ENCODE measurements around the gene KRTAP22-1. TPM values are rescaled to one million over a fixed set of nuclear protein-coding genes. Genes with fewer than 3 reads are reported as not detected.

Gene KRTAP22-1
- total RNA-seq (2022; extraction: Qiagen RNA extraction; ENCODE audit: low read depth), result not detected in 5 replicates

DNA sequence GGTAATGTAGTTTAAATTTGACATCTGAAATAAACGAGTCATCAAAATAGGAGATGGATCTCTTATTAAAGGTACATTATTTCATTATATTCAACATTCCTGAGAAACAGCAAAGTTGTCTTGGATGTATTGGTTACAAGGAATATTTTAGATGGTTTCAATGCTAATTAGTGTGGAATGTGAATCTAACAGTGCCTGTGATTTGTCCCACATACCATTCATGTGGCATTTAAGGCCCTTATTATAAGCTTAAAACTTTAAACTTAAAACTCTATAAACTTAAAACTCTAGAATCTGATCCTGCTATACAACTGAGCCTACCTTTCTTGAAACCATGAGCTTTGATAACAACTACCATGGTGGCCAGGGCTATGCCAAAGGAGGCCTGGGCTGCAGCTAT is at the start of gene KRTAP22-1:
Gene KRTAP22-1, plus strand, starts transcription at position 301 of the 400 bp plus-strand sequence.

DNA sequence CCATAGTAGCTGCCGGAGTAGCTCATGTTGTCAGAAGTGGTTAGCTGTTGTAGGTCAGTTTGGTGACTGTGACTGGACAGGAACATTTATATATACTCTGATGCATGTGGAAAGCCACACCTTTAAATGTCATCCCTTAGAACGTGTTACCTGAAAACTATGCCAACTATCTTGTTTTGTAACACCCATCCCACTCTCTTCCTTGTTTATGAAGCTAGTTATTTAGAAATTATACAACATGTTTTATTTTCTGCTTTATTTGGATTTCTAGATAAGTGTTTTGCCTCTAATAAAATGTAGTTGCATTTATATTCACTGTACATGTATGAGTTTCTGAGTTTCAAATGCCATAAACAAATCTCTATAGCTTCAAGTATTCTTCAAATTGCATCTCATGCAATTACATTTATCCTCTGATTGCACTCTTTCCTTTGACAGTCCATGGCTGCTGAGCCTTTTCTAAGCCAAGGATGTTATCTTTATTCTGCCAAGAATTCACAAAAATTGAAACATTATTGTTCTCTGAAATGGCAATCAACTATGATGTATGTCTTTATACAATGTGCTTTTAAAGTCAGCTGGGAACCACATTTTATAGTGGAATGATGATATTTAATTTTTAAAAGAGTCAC is 39.5 kb upstream of the KRTAP22-1 start, which contains the start of gene KRTAP19-7:
Gene KRTAP19-7, minus strand, starts transcription at position 51 of the 632 bp plus-strand sequence. Its CDS starts 25 bp downstream, at position 26.

DNA sequence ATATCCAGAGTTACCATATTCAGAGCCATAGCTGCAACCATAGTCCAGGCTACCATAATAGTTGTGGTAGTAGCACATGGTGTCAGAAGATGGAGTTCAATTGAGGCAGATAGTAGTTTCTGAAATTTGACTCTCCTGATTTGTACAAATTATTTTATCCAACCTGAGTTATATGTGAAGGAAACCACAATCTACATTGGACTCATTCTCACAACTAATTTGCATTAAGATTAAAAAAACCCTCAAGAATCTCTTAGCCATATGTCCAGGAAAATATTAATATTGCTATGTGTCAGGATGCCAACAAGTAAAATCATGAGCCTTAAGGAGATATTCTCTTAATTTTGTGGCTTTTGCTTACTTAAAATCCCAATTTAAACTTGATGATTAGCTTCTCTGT is 10.6 kb upstream of the KRTAP22-1 start, which contains the start of gene KRTAP22-2:
Gene KRTAP22-2, minus strand, starts transcription at position 101 of the 400 bp plus-strand sequence.

DNA sequence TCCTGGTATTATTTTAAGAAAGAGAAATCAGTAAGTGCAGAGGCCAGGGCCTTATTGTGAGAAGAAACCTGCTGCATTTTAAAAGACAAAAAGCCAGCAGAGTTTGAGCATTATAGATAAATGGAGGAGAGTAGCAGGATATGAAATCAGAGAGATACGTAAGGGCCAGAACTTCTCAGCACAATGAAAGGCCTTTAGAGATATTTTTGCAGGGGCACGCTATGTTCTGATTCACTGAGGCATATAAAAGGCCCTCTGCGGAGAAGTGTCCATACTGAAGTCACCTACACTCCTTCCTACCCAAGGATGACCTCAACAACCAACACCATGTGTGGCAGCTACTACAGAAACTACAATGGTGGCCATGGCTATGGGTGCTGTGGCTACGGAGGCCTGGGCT is 8.7 kb upstream of the KRTAP22-1 start, which contains the start of gene KRTAP6-3:
Gene KRTAP6-3, plus strand, starts transcription at position 301 of the 400 bp plus-strand sequence. Its CDS starts 6 bp downstream, at position 307.

DNA sequence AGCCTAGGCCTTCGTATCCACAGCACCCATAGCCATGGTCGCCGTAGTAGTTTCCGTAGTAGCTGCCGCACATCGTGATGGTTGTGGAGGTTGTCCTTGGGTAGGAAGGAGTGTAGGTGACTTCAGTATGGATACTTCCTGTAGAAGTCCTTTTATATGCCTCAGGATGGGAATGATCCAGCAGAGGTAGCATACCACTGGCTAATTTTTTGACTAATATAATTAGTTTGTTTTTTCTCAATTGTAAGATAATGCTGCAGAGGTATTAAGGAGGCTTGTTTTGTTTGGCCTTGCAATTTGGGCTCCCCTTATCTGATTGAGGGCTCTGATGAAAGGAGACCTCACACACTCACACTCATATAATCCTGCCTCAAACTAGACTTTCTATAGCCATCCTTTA is 2.1 kb upstream of the KRTAP22-1 start, which contains the start of gene KRTAP6-2:
Gene KRTAP6-2, minus strand, starts transcription at position 101 of the 400 bp plus-strand sequence. Its CDS starts 28 bp downstream, at position 73.

DNA sequence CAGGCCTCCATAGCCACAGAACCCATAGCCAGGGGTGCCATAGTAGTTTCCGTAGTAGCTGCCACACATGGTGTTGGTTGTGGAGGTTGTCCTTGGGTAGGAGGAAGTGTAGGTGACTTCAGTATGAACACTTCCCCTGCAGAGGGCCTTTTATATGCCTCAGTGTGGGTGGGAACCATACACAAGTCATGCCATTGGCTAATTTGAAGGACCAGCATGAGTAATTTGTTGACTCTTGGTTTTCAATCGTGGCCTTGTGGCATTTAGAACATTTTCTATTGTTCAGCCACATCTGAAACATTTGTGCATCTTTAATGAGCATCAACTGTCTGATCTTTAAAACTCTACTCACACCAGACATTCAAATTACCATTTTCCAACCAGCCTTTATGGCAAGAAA is 12.9 kb downstream of the KRTAP22-1 start, which contains the start of gene KRTAP6-1:
Gene KRTAP6-1, minus strand, starts transcription at position 95 of the 400 bp plus-strand sequence. Its CDS starts 26 bp downstream, at position 69.

DNA sequence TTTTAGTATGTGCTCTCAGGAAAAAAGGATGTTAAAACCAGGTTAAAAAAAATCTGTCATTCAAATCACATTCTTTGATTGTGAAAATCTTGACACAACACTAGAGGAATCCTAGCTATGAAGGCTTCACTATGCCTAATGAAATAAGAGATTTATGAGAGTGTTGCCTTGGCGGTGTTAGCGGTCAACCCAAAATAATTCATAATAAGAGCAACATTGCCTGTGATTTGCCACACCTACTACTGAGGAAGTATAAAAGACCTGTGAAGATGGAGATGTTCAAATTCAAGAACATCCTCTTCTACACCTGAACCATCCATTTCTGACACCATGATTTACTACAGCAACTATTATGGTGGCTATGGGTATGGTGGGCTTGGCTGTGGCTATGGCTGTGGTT is 15.2 kb downstream of the KRTAP22-1 start, which contains the start of gene KRTAP20-1:
Gene KRTAP20-1, plus strand, starts transcription at position 301 of the 400 bp plus-strand sequence. Its CDS starts 30 bp downstream, at position 331.

DNA sequence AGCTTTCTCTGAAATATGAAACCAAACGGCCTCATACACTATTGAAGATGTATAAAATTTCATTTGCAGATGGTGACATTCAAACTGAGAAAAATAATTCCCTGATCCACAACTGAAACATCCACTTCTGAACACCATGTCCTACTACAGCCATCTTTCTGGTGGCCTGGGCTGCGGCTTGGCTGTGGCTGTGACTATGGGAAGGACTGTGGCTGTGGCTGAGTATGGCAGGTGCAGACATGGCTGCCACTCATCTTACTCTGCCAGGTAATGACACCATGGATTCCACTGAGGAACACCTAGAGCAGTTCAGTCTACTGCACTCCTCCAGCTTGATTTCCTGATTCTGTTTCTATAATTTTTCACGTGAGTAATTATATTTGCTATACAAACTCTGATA is 19.6 kb downstream of the KRTAP22-1 start, which contains the start of gene KRTAP20-4:
Gene KRTAP20-4, plus strand, starts transcription at position 106 of the 400 bp plus-strand sequence.

DNA sequence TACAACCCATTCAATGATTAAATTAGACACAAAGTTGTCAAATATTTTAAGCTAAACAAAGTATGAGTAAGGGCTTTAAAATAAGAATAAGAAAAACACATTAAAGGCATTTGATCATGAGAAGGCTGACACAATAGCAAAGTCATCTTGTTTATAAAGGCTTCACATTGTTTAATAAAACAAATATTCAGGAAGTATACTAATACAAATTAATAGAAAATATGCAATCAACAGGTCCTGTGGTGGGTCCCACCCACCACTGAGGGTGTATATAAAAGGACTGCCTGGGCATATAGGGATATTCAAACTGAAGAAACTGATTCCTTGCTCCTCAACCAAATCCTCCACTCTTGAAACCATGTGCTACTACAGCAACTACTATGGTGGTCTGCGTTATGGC is 34.0 kb downstream of the KRTAP22-1 start, which contains the start of gene KRTAP20-2:
Gene KRTAP20-2, plus strand, starts transcription at position 301 of the 400 bp plus-strand sequence. Its CDS starts 58 bp downstream, at position 359.

DNA sequence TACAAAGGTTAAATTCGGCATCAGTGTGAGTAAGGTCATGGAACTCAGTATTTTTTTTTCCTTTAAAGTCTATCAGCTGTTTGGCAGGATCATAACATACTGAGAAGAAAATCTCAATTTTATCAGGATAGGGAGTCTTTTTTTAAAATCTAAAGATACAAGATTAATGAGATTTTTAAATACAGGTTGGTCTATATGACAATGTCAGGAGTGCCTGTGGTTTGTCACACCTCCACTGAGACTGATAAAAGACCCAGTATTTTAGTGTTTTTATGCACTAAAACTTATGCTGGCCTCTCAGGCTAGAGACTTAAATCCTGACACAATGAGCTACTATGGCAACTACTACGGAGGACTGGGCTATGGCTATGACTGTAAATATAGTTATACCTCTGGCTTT is 41.7 kb downstream of the KRTAP22-1 start, which contains the start of gene KRTAP20-3:
Gene KRTAP20-3, plus strand, starts transcription at position 301 of the 400 bp plus-strand sequence.

Other genes with a start within 250 kb of the KRTAP22-1 start
- gene KRTAP13-2, start 228.8 kb upstream of the KRTAP22-1 start, total RNA-seq (2022; extraction: Qiagen RNA extraction; ENCODE audit: low read depth), result not detected in 5 replicates
- not detected in 5 replicates for gene KRTAP13-1, start 205.1 kb upstream of the KRTAP22-1 start, total RNA-seq (2022; extraction: Qiagen RNA extraction; ENCODE audit: low read depth)
- gene KRTAP13-3, start 175.2 kb upstream of the KRTAP22-1 start, total RNA-seq (2022; extraction: Qiagen RNA extraction; ENCODE audit: low read depth), result not detected in 5 replicates
- gene KRTAP13-4, start 170.9 kb upstream of the KRTAP22-1 start, total RNA-seq (2022; extraction: Qiagen RNA extraction; ENCODE audit: low read depth), result not detected in 5 replicates
- gene KRTAP15-1, start 160.8 kb upstream of the KRTAP22-1 start, total RNA-seq (2022; extraction: Qiagen RNA extraction; ENCODE audit: low read depth), result not detected in 5 replicates
- gene KRTAP19-1, start 120.7 kb upstream of the KRTAP22-1 start, total RNA-seq (2022; extraction: Qiagen RNA extraction; ENCODE audit: low read depth), result not detected in 5 replicates
- not detected in 5 replicates for gene KRTAP19-2, start 113.7 kb upstream of the KRTAP22-1 start, total RNA-seq (2022; extraction: Qiagen RNA extraction; ENCODE audit: low read depth)
- not detected in 5 replicates for gene KRTAP19-3, start 109.1 kb upstream of the KRTAP22-1 start, total RNA-seq (2022; extraction: Qiagen RNA extraction; ENCODE audit: low read depth)
- gene KRTAP19-4, start 103.9 kb upstream of the KRTAP22-1 start, total RNA-seq (2022; extraction: Qiagen RNA extraction; ENCODE audit: low read depth), result not detected in 5 replicates
- gene KRTAP19-5, start 98.9 kb upstream of the KRTAP22-1 start, total RNA-seq (2022; extraction: Qiagen RNA extraction; ENCODE audit: low read depth), result not detected in 5 replicates
- gene KRTAP19-6, start 59.2 kb upstream of the KRTAP22-1 start, total RNA-seq (2022; extraction: Qiagen RNA extraction; ENCODE audit: low read depth), result not detected in 5 replicates
- not detected in 5 replicates for gene KRTAP19-7, start 39.8 kb upstream of the KRTAP22-1 start, total RNA-seq (2022; extraction: Qiagen RNA extraction; ENCODE audit: low read depth)
- not detected in 5 replicates for gene KRTAP22-2, start 10.7 kb upstream of the KRTAP22-1 start, total RNA-seq (2022; extraction: Qiagen RNA extraction; ENCODE audit: low read depth)
- not detected in 5 replicates for gene KRTAP6-3, start 8.6 kb upstream of the KRTAP22-1 start, total RNA-seq (2022; extraction: Qiagen RNA extraction; ENCODE audit: low read depth)
- not detected in 5 replicates for gene KRTAP6-2, start 2.2 kb upstream of the KRTAP22-1 start, total RNA-seq (2022; extraction: Qiagen RNA extraction; ENCODE audit: low read depth)
- gene KRTAP6-1, start 12.8 kb downstream of the KRTAP22-1 start, total RNA-seq (2022; extraction: Qiagen RNA extraction; ENCODE audit: low read depth), result not detected in 5 replicates
- not detected in 5 replicates for gene KRTAP20-1, start 15.3 kb downstream of the KRTAP22-1 start, total RNA-seq (2022; extraction: Qiagen RNA extraction; ENCODE audit: low read depth)
- not detected in 5 replicates for gene KRTAP20-4, start 19.5 kb downstream of the KRTAP22-1 start, total RNA-seq (2022; extraction: Qiagen RNA extraction; ENCODE audit: low read depth)
- not detected in 5 replicates for gene KRTAP20-2, start 34.1 kb downstream of the KRTAP22-1 start, total RNA-seq (2022; extraction: Qiagen RNA extraction; ENCODE audit: low read depth)
- not detected in 5 replicates for gene KRTAP20-3, start 41.8 kb downstream of the KRTAP22-1 start, total RNA-seq (2022; extraction: Qiagen RNA extraction; ENCODE audit: low read depth)
- not detected in 5 replicates for gene KRTAP21-3, start 117.7 kb downstream of the KRTAP22-1 start, total RNA-seq (2022; extraction: Qiagen RNA extraction; ENCODE audit: low read depth)
- not detected in 5 replicates for gene KRTAP21-2, start 146.2 kb downstream of the KRTAP22-1 start, total RNA-seq (2022; extraction: Qiagen RNA extraction; ENCODE audit: low read depth)
- gene KRTAP21-1, start 154.3 kb downstream of the KRTAP22-1 start, total RNA-seq (2022; extraction: Qiagen RNA extraction; ENCODE audit: low read depth), result not detected in 5 replicates
- not detected in 5 replicates for gene KRTAP8-1, start 212.2 kb downstream of the KRTAP22-1 start, total RNA-seq (2022; extraction: Qiagen RNA extraction; ENCODE audit: low read depth)
- not detected in 5 replicates for gene KRTAP7-1, start 228.7 kb downstream of the KRTAP22-1 start, total RNA-seq (2022; extraction: Qiagen RNA extraction; ENCODE audit: low read depth)